T1000 (cell line): ENCODE results near the gene LRBA.

Experiments used
- DNase-seq: peaks from one replicate; lab custom pipeline; 2025; ENCODE audit warnings: mixed read lengths; lab: John Stamatoyannopoulos, UW

LRBA gene

GRCh38 chr4:150318971-150319370 is 696.1 kb downstream of the LRBA start:
- DNase-seq: no peak

GRCh38 chr4:150318527-150318926 is 696.6 kb downstream of the LRBA start:
- no peak for DNase-seq

- no peak for DNase-seq
These were observed 698.5 kb downstream of the LRBA start for GRCh38 chr4:150316332-150317205.

GRCh38 chr4:150315691-150316090 is 699.4 kb downstream of the LRBA start:
- no peak for DNase-seq

GRCh38 chr4:150315175-150315574 is 699.9 kb downstream of the LRBA start:
- no peak for DNase-seq

GRCh38 chr4:150314031-150314430 is 701.1 kb downstream of the LRBA start:
- DNase-seq: no peak

GRCh38 chr4:150310159-150310895 is 704.8 kb downstream of the LRBA start:
- DNase-seq: no peak

GRCh38 chr4:150308824-150309472 is 706.1 kb downstream of the LRBA start:
- DNase-seq: no peak

GRCh38 chr4:150306719-150307118 is 708.4 kb downstream of the LRBA start:
- no peak for DNase-seq

GRCh38 chr4:150305995-150306394 is 709.1 kb downstream of the LRBA start:
- no peak for DNase-seq

- peak; percentile 35 for DNase-seq
These were observed 712.5 kb downstream of the LRBA start for GRCh38 chr4:150302553-150302952.

- DNase-seq: no peak
These were observed 715.3 kb downstream of the LRBA start for GRCh38 chr4:150299816-150300215.

- DNase-seq: no peak
These were observed 717.1 kb downstream of the LRBA start for GRCh38 chr4:150297861-150298474.

- no peak for DNase-seq
These were observed 725.2 kb downstream of the LRBA start for GRCh38 chr4:150289881-150290280.

- DNase-seq: no peak
These were observed 725.9 kb downstream of the LRBA start for GRCh38 chr4:150289198-150289597.

- no peak for DNase-seq
These were observed 728.4 kb downstream of the LRBA start for GRCh38 chr4:150286656-150287055.

GRCh38 chr4:150283689-150284088 is 731.4 kb downstream of the LRBA start:
- no peak for DNase-seq

- DNase-seq: no peak
These were observed 734.1 kb downstream of the LRBA start for GRCh38 chr4:150280975-150281374.

GRCh38 chr4:150280081-150280895 is 734.8 kb downstream of the LRBA start:
- DNase-seq: no peak

GRCh38 chr4:150278206-150278605 is 736.9 kb downstream of the LRBA start:
- no peak for DNase-seq

- no peak for DNase-seq
These were observed 746.6 kb downstream of the LRBA start for GRCh38 chr4:150268444-150268843.
